ENCODE results near the gene TRIM26.

Gene TRIM26

DNA sequence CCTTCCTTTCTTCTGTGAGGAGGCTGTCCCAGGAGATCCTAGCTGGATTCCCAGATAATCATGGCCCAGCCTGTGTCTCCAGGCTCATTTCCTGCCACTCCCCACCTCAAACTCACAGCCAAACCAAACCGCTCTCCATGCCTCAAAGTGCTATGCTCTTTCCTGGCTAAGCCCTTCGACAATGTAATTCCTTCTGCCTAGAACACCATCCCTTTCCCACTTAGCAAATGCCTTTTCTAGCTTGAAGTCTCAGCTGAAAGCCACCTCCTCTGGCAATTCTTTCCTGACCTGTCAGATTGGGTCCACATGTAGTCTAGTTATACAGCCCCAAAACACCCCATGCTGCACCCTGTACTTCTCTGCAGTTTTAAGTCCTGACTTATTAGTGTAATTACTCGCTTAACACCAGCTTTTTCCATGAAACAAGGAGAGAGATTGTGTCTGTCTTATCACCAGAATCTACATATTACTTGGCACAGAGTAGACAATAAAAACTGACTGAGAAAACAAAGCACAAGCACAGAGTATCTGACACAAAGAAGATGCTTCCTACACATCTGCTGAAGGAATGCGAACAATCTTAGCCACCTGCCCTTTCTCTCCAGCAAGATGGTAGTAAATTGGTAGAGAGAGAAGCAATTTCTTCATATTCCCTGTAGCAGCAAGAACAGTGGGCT, 5.4 kb downstream of the TRIM26 start:
- no peak for DNase-seq

DNA sequence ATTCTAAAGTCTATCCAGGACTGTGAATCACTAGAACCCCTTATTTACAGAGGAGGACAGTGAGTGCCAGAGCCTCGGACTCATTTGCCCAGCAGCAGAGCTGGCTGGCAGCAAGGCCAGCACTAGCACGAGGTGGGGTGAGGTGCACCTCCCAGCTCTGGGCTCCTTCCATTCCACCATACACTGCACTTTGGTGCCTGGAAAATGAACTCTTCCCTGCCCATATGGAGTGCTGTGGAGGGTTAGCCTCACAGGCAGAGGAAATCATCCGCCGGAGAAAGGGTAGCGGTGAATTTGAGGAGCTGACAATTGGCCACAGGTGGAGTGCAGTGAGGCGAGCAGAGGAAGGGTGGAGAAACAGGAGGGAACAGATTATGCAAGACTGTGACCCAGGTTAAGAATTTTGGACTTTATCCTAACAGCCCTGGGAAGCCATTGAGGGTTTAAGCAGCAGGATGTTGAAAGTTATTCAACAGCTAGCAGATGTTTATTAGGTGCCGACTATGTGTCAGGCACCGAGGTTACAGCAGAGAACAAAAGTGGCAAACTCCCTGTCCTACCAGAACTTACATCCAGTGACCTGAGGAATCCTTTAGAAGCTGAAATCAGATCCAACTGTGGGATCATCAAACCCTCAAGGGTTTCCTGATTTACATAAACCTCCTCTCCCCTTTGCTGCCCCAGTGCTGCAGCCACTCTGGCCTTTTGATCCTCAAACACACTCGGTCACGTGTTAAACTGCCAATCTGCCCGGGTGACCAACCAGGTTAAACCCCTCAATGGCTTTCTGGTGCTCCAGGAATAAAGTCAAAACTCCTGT, 6.2 kb downstream of the TRIM26 start:
- no peak for DNase-seq

DNA sequence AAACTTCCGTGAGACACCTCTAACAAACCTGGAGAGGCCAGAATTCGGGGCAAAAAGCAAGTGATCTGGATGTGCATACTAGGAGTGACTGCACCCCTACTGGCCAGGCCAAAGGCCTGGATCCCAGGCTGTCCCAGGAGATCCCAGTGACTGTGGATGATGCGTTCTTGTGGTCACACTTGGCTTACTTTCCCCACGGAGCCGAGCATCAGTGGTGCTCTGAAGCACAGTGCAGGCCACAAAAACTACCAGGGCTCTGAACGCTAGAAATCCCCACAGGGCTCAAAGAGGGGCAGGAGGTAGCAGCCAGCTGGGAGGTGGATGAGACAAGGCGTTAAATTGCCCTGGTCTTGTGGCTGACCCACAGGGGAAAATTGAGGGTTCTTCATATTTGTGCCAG, 7.1 kb downstream of the TRIM26 start:
- DNase-seq, result no peak

DNA sequence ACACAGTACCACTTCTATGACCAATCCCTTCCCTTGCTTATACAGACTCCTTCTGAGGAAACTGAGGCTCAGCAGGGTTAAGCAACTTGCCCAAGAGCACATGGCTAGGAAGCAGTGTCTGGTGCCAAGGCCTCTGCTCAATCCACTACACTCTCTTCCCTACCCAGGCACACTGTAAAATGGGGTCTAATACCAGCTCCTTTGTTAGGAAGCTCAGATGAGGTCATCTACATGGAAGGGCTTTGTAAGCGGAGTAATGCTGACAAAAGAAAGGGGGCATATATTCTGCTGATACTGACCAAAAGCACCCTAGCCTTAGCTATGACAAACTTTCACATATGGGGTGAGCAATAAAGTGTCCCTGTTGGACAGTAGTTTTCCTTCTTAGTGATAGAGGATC, 9.1 kb downstream of the TRIM26 start:
- DNase-seq, result no peak

DNA sequence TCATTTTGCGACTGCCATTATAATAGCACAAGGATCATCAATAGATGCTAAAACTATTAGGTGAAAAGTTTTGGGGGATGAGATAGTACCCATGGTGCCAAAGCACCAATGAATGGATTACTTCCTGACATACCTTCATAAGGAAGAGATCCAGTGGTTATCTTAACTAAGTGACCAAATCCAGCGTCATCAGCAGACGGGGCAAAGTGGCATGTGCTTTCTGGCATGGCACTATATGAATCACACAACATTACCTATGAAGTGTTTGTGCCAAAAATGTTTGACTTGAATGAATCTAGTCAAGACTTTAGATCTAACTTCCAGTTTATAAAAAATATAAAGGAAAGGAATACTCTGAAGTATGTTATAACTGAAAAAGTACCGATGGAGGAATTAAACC, 10.8 kb downstream of the TRIM26 start:
- DNase-seq, result no peak

DNA sequence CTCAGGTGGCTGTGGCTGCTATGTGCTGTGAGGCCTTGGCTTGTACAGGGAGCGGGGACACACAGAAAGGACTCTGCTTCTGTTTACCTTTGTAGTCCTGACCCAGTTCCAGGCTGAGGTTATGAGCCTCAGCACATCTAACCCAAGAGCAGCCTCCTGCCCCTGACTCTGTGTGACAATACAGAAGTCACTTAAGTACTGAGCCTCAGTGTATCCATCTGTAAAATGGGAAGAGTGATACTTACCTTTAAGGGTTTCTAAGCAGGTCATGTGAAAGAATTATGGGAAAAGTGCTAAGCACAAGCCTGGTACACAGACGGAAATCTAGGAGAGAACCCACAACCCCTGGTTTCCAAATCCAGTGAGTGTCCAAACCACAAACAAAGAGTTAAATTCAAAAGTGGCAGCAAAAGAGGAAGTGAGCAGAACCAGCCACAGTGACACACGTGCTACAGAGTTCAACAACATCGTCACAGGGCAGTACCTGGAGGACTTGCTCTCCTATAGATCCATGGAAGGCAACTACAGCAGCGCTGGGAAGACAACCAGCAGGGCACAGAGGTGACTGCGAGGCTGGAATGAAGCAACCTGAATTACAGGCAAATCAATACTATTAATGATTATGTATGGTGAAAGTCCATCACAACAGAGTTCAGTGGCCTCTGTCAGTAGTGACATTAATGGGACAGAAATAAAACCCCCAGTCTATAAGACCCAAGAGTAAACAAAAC, 12.5 kb downstream of the TRIM26 start:
- DNase-seq, result no peak

DNA sequence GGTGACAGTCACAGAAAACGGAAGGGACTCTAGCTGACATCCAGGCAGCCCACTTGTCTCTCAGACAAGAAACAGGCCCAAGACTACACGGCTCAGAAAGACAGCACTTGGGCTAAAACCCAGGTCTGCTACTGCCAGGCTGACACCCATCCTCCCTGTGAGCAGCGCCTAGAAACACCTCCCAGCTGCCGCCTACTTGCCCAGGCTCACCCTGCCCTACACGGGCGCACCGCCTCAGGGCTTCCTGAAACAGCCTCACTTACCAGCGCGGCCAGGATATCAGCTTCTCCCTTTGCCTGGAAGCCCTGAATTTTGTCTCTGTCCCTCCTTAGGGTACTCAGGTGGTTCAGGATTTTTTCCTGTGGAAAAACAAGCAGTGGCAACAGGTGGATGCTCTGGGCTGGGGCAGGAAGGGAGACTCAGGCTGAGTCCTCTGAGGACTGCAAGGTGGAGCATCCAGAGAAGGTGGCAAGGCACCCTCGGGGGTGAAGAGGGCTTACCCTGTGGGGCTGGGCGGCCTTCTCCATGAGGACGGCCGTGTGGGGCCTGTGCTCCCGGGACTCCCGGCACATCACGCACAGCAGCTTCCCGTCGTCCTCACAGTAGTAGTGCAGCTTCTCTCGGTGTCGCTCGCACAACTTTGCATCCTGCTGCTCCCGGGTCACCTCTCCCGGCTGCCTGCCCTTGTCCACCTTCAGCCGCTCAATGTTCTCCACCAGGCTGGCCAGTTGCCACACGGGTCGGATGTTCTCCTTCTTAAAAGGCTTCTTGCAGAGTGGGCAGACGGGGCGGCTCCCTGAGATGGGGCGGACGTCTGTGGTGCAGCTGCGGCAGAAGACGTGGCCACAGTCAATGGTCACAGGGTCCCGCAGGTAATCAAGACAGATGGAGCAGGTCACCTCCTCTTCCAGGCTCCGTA, 14.8 kb downstream of the TRIM26 start:
- no peak for DNase-seq

DNA sequence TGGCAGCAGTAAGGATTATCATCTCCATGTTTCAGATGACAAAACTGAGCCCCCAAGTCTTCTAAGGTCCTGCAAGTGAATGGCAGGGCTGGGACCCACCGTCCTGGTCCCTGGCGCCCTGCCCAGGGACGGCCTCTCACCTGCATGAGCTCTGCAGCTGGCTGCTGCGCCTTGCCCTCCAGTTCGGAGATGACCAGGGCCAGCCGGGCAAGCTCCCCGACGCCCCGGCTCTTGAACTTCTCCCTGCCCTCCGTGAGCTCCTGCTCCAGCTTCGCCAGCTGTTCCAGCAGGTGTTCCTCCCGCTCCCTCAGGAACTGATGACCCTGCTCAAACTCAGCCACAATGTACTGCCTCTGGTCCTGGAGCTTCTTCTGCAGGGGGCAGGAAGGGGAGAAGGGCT, 16.8 kb downstream of the TRIM26 start:
- no peak for DNase-seq

DNA sequence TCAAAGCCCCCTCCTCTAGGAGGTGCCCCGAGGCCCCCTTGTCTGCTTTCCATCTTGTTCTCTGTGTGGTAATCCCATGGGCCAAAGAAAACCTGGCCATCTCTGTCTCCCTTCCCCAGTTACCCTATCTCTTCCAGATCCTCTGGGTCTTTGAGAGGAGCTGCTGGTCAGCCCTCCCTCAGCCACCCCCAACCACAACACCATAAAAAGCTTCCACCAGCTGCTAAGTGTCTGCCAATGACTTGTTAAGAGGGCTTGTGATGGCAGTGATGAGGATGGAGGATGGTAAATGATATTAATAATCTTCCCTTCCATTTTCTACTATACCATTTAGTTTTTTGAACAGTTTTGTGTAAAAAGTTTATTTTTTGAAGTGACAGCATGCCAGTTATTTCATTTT, 17.3 kb downstream of the TRIM26 start:
- DNase-seq, result no peak

DNA sequence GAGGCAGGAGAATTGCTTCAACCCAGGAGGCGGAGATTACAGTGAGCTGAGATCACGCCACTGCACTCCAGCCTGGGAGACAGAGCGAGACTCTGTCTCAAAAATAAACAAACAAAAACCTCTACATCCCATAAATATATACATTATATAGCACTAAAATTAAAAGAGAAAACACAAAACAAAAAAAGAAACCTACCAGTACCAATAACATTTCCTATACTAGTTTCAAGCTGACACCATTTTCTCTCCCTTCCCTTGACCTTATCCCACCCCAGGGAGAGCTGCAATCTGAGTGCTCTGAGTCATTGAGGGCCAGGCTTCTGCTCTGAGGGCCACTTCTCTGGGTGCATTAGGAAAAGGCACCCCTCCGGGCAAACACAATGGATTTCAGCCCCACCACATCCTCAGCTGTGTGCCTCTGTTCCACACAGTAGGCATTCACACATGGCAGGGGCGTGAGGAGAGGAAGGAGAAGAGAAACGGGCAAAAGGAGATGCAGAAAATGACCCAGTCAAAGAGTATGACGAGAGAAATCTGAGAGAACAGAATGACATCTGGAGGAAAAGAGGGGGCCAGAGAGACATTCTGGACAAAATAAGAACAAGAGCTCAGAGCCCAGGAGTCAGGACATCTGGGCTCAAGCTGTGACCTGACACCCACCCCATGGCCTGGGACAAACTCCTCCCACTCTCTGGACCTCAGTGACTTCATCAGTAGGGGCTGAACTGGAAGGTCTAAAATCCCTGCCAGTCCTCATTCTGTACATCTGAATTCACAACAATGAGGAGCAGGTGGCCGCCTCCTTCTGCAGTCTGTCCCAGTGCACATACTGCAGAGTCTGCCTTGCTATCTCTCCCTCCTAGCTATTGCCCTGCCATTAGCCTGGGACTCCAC, 18.2 kb downstream of the TRIM26 start:
- DNase-seq, result no peak

DNA sequence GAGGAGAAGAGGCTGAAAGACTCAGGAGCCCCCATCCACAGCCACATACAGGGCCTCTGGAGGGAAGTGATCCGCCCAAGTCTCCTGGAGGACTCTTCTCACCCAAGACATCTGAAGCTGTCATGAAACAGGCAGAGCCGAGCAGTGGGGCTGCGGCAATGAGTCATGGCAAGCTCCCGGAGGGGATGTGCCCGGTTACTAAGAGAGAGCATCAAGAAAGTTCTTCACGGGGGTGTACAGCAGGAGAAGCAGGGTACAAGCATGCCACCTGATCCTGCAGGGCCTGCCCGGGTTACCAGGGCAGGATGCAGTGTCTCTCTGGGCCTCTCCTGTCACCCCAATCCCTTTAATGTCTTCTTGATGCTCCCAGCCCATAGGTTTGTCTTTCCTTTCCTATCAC, 21.1 kb downstream of the TRIM26 start:
- no peak for DNase-seq

DNA sequence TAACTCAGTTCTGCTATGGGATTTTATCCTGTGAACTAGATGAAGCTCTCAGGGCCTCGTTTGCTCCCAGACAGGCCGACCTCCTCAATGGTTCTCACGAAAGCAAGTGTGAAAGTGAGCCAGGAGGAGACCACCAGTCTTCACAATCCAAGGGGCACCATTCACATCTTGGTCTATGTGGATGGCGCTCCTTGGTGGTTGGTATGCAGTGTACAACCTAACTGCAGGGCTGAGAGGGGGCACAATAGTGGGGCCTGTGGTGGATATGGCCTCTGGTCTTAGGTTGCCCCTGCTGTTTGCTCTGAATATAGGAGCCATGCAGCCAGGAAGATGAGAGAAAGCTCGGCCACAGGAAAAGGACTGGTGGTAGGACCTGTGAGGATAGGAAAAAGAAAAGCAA, 24.7 kb downstream of the TRIM26 start:
- no peak for DNase-seq

DNA sequence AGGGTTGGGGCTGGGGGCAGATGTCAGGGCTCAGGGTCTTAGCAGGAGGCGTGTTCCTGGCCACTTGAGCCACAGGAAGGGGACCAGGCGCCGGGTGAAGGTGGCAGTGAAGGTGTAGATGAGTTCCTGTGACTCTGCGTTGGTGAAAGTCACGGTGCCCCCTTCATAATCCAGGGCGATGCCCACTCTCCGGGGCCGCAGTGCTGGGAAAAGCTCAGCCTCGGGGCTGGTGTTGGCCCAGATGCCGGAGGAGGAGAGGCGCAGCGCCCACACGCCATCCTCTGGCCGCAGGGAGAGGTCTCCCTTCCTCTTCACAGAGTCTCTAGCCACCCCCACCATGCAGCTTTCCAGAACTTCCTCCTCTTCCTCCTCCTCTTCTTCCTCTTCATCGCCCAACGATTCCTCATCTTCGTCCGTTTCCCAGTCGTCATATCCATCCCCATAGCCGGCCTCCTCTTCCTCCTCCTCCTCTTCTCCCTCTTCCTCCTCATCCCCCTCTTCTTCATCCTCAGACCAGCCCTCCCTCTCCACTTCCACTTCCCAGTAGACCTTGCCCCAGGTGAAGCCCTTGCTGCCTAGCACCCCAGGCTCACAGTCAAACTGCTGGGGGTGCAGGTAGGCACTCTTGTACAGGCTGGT, 27.2 kb downstream of the TRIM26 start:
- DNase-seq, result no peak

DNA sequence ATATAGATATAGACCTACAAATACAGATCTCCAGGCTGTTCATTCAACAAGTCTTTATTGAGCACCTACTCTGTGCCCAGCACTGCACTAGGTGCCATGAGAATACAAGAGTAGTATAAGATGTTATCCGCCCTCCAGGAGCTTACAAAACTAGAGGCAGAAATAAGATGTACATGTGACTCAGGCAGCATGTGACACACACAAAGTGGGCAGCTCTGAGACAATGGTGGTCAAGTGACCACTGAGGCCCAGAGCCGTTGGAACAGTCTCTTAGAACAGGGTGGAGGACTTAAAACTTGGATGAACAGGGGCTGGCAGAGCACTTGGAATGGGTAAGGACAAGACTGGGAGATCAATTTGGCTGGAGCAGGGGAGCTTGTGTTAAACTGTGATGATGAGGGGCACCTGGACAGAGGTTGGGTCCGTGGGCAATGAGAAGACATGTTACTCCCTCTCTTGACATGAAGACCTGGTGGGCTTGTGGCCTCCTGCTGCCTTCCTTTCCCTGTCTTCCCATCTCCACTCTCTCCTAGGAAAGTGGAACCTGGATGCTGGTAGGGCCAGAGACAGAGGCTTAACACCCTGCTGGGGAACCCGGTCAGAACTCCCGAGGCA, 28.7 kb downstream of the TRIM26 start:
- DNase-seq, result no peak

DNA sequence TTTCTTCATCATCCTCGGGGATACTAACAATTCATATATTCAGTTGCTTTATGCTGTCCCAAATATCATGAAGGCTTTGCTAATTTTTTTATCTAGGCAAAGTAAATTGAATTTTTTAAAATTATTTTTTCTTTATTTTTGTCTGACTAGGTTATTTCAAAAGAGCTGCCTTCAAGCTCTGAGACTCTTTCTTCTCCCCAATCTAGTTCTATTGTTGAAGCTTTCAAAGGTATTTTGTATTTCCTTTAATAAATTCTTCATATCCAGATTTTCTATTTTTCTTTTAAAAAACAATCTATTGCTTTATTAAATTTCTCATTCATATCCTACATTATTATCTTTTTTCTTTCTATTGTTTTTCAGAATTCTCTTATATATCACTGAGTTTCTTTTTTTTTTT, 33.1 kb downstream of the TRIM26 start:
- DNase-seq, result no peak

DNA sequence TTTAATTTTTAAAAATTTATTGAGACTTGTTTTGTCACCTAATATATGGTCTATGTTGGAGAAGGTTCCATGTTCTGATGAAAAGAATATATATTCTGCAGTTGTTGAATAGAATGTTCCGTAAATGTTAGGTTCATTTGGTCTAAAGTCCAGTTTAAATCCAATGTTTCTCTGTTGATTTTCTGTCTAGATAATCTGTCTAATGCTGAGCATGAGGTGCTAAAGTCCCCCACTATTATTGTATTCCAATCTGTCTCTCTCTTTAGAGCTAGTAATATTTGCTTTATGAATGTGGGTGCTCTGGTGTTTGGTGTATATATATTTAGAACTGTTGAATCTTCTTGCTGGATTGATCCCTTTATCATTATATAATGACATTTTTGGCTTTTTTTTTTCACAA, 34.4 kb downstream of the TRIM26 start:
- DNase-seq, result no peak

DNA sequence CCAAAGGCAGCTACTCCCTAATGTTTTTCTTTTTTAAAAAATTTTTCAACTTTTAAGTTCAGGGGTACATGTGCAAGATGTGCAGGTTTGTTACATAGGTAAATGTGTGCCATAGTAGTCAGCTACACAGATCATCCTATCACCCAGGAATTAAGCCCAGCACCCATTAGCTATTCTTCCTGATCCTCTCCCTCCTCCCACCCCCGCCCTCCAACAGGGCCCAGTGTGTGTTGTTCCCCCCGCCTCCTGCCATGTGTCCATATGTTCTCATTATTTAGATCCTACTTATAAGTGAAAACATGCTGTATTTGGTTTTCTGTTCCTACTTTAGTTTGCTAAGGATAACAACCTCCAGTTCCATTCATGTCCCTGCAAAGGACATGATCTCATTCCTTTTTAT, 37.4 kb downstream of the TRIM26 start:
- no peak for DNase-seq

DNA sequence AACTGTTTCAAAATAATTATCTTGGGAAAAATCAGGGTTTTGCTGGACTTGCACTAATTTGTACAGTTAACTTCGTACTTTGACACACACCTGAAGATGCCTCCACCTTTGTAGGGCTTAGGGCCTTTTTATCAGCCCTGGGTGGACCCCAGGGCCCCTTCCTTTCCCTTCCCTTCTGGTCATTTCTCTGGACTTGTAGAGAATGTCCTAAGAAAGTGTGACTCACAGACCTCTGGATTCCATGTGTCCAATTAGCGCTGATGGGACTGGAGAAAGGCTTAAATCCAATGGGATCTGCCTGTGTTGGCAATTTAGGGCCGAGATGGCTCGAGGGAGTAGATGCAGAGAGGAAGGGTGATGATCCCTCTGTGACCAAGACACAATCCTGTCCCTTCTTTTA, 40.5 kb downstream of the TRIM26 start:
- no peak for DNase-seq

DNA sequence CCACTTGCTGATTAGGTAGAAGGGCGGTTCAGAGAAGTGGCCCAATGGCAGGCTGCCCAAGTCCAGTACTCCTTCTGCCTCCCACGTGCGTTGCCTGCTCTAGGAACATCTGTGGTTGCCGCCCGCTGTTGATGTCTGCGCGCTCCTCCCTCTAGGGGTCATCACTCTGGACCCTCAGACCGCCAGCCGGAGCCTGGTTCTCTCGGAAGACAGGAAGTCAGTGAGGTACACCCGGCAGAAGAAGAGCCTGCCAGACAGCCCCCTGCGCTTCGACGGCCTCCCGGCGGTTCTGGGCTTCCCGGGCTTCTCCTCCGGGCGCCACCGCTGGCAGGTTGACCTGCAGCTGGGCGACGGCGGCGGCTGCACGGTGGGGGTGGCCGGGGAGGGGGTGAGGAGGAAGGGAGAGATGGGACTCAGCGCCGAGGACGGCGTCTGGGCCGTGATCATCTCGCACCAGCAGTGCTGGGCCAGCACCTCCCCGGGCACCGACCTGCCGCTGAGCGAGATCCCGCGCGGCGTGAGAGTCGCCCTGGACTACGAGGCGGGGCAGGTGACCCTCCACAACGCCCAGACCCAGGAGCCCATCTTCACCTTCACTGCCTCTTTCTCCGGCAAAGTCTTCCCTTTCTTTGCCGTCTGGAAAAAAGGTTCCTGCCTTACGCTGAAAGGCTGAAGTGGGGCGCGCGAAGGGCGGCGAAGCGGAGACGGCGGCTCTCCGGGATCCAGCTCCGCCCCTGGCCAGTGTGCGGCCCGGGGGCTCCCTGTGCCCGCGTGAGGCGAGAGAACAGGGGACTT, 41.3 kb downstream of the TRIM26 start:
- DNase-seq, result no peak
